ENCODE results near the gene DEPP1. TPM values are rescaled to one million over a fixed set of nuclear protein-coding genes. Genes with fewer than 3 reads are reported as not detected.
A peak's percentile ranks its signal among the peaks of the same experiment; 100 is the strongest.

DEPP1 gene
- total RNA-seq, 1 experiment from 2014 or later = 6.8 TPM

DNA sequence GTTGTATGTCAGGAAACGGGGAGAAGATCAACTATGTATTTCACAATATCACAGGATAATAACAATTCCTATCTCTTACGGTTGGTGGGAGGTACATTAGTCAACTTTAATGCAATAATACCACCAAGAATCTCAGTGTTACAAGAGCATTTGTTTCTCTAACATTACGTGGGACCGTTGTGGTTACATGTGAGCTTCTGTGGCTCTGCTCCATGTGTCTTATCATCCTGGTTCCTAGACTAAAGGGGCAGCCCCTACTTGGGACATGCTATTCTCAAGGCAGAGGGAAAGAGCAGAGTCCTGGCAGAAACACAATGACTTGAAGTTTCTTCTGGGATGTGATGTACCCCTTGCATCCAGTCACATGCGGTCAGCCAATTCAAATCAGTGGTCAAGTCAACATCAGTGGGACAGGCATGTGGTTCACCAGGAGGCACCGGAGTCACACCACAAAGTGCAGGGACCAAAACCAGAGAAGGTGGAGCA, 19.6 kb upstream of the DEPP1 start:
- H3K4me3 ChIP-seq = no peak overlapping the region
- no peaks in the 10 kb centered on the region for H3K9me3 ChIP-seq (replicated peaks)
- peaks cover 82% of the 10 kb centered on the region for H3K4me1 ChIP-seq (replicated peaks)
- H3K27me3 ChIP-seq (replicated peaks) = no peaks in the 10 kb centered on the region
- H3K36me3 ChIP-seq = peaks cover 15% of the 10 kb centered on the region
- DNase-seq (ENCODE audit: low read depth in 1 of 2, low spot score in 2 of 2) = no peak
- H3K27ac ChIP-seq = no peak overlapping the region

DNA sequence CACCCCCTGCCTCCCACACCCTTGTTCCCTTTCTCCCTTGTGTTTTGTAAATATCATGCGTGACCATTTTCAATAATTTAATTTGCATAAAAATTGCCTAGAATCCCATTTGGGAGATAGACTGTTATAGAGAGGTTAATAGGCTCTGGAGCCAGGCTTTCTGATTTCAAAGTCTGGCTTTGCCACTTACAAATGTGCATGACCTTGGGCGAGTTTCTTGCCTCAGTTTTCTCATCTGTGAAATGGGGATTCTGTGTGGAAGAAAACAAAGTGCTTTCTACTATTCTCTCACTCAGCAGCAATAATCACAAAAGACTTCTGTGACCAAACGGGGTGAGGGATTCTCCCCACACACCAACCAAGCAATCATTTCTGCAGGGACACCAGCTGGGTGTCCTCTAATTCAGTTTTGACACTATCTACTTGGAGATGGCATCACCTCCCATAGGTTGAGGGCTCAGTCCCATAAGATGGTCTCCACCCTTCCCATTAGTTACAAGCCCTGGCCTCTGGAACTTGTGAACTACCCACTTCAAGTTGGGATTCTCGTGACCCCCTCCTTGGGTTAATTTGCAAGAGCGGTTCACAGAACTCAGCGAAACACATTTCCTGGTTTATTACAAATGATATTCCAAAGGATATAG, 18.6 kb upstream of the DEPP1 start:
- no peak for DNase-seq (ENCODE audit: low read depth in 1 of 2, low spot score in 2 of 2)
- Histone ChIP-seq H3K4me3 (no peak overlapping the region), H3K9me3 (replicated peaks) (no peaks in the 10 kb centered on the region), H3K4me1 (replicated peaks) (peaks cover 83% of the 10 kb centered on the region), H3K27ac (peak overlapping the region; percentile 80), H3K27me3 (replicated peaks) (no peaks in the 10 kb centered on the region), H3K36me3 (peaks cover 21% of the 10 kb centered on the region)

DNA sequence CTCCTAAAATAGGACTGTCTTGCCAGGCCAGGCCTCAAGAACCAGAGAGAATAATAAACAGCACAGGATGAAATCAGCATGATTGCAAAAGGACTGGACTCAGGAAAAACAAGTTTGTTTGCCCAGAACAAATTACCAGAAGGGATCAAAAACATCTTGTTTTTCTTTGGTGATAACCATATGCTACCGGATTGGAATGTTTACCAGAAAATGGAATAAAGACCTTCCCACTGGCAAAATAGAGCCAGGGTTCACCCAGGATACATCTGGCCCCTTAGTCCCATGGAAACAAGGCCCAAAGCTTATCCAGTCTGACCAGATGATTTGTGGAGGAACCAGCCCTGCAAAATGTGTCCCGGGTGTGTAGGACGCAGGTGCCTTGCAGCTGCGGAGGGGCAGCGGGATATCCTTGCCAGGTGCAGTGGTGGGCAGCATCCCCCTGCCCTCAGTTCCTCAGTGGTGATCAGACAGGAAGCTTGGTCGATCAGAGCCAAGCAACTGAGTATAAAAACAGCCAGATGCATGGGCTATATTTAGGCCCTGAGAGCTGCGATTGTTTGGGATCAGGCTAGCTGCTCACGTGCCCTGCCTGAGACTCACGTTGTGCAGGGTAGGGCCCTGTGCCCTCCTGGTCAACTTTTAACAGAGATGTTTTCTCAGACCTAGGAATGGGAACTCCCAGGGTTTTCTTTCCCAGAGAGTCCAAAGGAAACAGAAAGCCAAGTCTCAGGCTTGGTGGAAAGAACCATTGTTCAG, 17.5 kb upstream of the DEPP1 start:
- peak; percentile 48 to 64 for DNase-seq (ENCODE audit: low read depth in 1 of 2, low spot score in 2 of 2)
- H3K4me3 ChIP-seq = no peak overlapping the region
- no peaks in the 10 kb centered on the region for H3K27me3 ChIP-seq (replicated peaks)
- peaks cover 87% of the 10 kb centered on the region for H3K4me1 ChIP-seq (replicated peaks)
- H3K9me3 ChIP-seq (replicated peaks) = no peaks in the 10 kb centered on the region
- H3K27ac ChIP-seq = peak overlapping the region; percentile 80
- peaks cover 26% of the 10 kb centered on the region for H3K36me3 ChIP-seq

DNA sequence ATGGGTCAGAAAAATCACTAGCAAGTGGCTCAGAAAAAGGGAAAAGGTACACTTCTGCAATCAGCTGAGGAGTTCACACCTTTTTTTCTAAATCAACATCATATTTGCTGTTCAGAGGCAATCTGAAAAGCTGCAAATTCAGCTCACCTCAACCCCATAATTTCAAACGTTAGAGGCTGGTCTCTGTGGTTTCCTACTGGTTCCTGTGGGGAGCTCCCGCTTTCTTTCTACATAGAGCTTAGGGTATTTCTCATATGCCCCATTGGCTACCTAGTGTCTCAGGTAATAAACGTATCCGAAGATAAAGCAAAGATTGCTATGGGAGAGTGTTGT, 16.9 kb upstream of the DEPP1 start:
- no peak overlapping the region for H3K4me3 ChIP-seq
- peaks cover 91% of the 10 kb centered on the region for H3K4me1 ChIP-seq (replicated peaks)
- no peaks in the 10 kb centered on the region for H3K9me3 ChIP-seq (replicated peaks)
- peak overlapping the region; percentile 80 for H3K27ac ChIP-seq
- DNase-seq (ENCODE audit: low read depth in 1 of 2, low spot score in 2 of 2) = no peak
- no peaks in the 10 kb centered on the region for H3K27me3 ChIP-seq (replicated peaks)
- H3K36me3 ChIP-seq = peaks cover 31% of the 10 kb centered on the region

DNA sequence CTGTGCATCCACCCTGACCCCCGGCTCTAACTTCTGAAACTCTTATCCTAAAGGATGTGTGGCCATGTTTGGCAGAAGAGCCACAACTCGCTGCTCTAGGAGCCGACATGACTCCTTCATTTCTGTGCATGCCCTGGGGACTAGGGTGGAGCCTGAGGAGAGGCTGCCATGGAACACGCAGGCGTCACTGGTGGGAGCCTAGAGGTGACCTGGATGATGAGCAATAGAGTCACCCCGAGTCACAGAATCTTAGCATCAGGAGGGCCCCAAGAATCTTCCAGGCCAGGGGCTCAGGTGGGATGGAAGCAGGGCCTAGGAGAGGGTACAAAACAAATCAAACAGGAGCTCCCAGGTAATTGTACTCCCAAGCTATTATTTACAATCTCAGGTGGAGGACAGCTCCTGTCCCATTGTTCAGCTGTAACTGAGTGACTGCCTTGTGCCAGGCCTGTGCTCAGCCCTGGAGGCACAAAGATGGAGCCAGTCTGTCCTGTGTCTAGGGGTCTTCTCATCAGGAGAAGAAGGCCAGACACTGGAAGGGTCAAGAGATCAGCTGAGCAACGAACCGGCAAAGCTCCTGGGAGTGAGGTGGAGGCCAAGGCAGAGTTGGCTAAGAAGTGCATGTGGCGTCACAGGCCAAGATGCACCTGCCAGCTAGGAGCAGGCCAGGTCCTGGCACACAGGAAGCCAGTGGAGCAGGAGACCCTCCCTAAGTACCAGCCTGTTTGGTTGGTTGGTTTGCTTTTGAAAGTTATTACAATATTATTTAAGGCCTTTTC, 16.3 kb upstream of the DEPP1 start:
- H3K27ac ChIP-seq = peak overlapping the region; percentile 80
- H3K9me3 ChIP-seq (replicated peaks) = no peaks in the 10 kb centered on the region
- peaks cover 91% of the 10 kb centered on the region for H3K4me1 ChIP-seq (replicated peaks)
- no peak for DNase-seq (ENCODE audit: low read depth in 1 of 2, low spot score in 2 of 2)
- no peaks in the 10 kb centered on the region for H3K27me3 ChIP-seq (replicated peaks)
- H3K36me3 ChIP-seq = peaks cover 31% of the 10 kb centered on the region
- H3K4me3 ChIP-seq = no peak overlapping the region

DNA sequence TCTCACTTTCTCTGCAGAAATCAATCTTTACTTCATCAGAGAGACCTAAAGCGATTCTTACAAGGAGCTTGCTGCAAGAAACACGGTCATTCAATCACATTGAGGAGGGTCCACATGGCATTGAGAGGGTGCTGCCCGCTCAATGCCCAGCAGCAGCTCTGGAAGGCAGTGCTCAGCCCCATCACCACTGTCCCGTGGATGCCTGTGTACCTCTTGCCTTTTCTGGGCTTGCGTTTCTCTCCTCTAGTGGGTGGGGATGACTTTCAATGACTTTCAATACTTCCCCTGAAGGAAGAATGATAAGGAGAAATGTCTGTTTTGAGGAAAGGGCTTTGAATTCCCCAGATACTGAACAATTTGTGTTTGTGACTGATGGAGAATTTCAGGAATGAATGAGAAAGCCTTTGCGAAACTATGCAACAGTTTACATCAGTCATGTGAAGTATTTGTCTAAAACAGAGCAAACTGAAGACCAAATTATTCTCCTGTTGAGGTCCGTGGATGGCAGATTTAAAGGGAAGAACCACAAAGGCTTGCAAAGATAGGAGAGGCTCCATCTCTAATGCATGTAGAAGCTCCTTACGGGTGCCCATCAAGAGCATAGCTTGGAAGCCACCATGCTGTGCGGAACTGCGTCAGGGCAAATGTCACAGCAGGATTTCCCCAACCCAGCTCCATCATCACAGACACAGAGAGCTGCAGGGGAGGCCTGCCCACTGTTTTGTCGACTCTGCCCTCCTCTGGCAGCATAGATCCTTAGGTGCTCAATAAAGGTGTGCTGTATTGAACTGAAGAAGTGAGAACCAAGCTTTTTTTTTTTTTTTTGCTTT, 15.5 kb upstream of the DEPP1 start:
- Histone ChIP-seq H3K36me3 (peaks cover 36% of the 10 kb centered on the region), H3K27me3 (replicated peaks) (no peaks in the 10 kb centered on the region), H3K4me3 (no peak overlapping the region), H3K27ac (peak overlapping the region; percentile 80), H3K4me1 (replicated peaks) (peaks cover 83% of the 10 kb centered on the region), H3K9me3 (replicated peaks) (no peaks in the 10 kb centered on the region)
- DNase-seq (ENCODE audit: low read depth in 1 of 2, low spot score in 2 of 2) = peak in 1 of 2 experiments; percentile 69

DNA sequence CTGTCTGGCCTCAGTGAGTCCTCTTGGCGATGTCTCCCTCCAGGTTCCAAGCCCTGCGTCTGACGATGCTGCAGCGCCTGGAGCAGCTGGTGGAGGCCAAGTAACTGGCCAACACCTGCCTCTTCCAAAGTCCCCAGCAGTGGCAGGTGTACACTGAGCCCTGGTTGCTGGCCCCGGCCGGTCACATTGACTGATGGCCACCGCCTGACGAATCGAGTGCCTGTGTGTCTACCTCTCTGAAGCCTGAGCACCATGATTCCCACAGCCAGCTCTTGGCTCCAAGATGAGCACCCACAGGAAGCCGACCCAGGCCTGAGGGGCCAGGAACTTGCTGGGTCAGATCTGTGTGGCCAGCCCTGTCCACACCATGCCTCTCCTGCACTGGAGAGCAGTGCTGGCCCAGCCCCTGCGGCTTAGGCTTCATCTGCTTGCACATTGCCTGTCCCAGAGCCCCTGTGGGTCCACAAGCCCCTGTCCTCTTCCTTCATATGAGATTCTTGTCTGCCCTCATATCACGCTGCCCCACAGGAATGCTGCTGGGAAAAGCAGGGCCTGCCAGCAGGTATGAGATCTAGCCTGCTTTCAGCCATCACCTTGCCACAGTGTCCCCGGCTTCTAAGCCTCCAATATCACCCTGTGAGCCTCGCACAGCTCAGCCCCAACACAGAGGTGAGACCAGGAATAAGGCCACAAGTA, 14.8 kb upstream of the DEPP1 start:
- peaks cover 75% of the 10 kb centered on the region for H3K4me1 ChIP-seq (replicated peaks)
- peaks cover 42% of the 10 kb centered on the region for H3K36me3 ChIP-seq
- H3K27me3 ChIP-seq (replicated peaks) = no peaks in the 10 kb centered on the region
- no peaks in the 10 kb centered on the region for H3K9me3 ChIP-seq (replicated peaks)
- H3K27ac ChIP-seq = peak overlapping the region; percentile 80
- no peak for DNase-seq (ENCODE audit: low read depth in 1 of 2, low spot score in 2 of 2)
- no peak overlapping the region for H3K4me3 ChIP-seq

DNA sequence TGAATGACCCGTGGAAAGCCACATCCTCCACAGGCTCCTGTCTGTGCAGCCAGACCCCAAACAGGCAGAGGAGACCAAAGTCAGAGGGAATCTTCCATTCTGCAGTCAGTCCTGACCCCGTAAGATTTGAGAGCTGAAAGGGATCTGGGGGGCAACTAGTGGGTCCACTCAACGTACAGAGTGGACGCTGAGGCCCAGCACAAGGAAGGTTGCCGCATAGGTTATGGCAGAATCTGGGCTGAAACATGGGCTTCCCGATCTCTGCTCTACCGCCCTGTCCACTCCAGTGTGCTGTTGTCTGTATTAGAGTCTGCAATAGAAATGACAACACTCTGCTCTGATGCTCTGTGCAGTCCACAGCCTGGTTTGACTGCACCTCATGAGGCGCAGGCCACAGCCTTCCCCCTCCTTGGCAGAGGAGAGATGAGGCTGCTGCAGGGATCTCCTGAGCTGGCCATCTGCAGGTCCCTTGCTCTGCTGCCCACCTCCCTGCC, 14.2 kb upstream of the DEPP1 start:
- no peak for DNase-seq (ENCODE audit: low read depth in 1 of 2, low spot score in 2 of 2)
- H3K4me1 ChIP-seq (replicated peaks) = peaks cover 74% of the 10 kb centered on the region
- peaks cover 42% of the 10 kb centered on the region for H3K36me3 ChIP-seq
- no peak overlapping the region for H3K27ac ChIP-seq
- no peaks in the 10 kb centered on the region for H3K27me3 ChIP-seq (replicated peaks)
- no peaks in the 10 kb centered on the region for H3K9me3 ChIP-seq (replicated peaks)
- H3K4me3 ChIP-seq = no peak overlapping the region

DNA sequence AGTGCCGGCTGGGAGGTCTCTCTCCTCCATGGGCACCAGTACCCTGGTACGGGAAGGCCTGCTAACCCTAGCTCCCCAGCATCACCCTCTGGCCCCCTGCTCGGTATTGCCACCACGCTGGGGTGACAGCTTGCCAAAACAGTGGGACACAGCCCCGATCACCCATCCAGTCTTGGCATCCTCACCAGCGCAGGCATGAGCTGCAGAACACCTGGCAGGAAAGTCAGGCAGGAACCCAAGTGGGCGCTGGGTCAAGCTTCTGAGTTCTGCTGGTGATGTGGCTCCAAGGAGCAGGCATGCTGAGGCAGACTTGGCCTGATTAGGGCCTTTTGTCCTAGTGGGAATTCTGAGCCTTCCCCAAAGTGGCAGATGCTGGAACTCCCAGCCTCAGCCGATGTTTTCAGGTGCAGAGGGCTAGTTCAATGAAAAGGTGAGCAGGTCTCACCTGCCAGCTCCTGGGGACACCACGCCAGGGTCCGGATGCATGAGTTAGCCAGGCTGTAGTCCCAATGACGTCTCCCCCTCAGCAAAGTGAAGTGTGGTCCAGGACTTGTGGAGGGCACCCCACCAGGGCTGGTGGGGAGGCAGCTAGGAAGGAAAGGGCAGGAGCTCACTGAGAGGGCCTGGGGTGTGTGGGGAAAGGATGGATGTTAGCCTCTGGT, 13.6 kb upstream of the DEPP1 start:
- Histone ChIP-seq H3K27me3 (replicated peaks) (no peaks in the 10 kb centered on the region), H3K27ac (no peak overlapping the region), H3K4me1 (replicated peaks) (peaks cover 74% of the 10 kb centered on the region), H3K36me3 (peaks cover 42% of the 10 kb centered on the region), H3K4me3 (no peak overlapping the region), H3K9me3 (replicated peaks) (no peaks in the 10 kb centered on the region)
- no peak for DNase-seq (ENCODE audit: low read depth in 1 of 2, low spot score in 2 of 2)

DNA sequence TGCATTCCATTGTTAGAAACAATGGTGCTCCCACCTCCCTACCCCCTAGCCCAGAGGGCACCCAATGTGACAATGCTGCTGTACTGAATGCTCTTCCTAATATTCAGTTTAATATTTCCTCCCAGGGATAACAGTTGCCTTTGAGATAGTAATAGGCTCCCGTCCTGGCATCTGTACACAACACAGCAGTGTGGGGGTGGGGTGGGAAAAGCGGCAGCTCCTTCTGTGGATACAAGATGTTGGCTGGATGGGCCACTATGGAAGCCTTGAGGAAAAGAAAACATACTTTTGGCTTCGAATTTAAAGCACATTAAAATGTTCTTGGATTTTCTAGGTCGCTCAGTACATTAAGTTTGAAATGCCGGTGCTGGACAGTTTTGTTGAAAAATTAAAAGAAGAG, 13.0 kb upstream of the DEPP1 start:
- H3K4me3 ChIP-seq = no peak overlapping the region
- no peak overlapping the region for H3K27ac ChIP-seq
- H3K9me3 ChIP-seq (replicated peaks) = no peaks in the 10 kb centered on the region
- no peak for DNase-seq (ENCODE audit: low read depth in 1 of 2, low spot score in 2 of 2)
- H3K36me3 ChIP-seq = peaks cover 42% of the 10 kb centered on the region
- peaks cover 74% of the 10 kb centered on the region for H3K4me1 ChIP-seq (replicated peaks)
- no peaks in the 10 kb centered on the region for H3K27me3 ChIP-seq (replicated peaks)

DNA sequence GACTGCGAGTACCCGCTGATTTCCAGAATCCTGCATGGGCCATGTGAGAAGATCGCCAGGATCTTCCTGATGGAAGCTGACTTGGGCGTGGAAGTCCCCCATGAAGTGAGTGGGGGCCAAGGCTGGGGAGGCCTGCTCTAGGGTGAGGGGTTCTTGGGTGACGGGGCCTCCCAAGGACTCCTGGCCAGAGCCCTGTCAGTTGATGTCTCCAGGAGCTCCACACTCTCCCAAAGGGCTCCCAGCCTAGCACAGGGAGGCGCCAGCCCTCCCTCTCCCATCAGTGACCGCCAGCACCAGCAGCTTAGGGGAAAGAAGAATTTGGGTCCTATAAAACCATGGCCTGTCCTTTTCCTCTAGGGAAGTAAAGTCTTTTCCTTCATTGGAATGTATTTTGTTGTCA, 12.4 kb upstream of the DEPP1 start:
- DNase-seq (ENCODE audit: low read depth in 1 of 2, low spot score in 2 of 2) = no peak
- Histone ChIP-seq H3K4me1 (replicated peaks) (peaks cover 74% of the 10 kb centered on the region), H3K27me3 (replicated peaks) (no peaks in the 10 kb centered on the region), H3K27ac (no peak overlapping the region), H3K9me3 (replicated peaks) (no peaks in the 10 kb centered on the region), H3K4me3 (no peak overlapping the region), H3K36me3 (peaks cover 46% of the 10 kb centered on the region)

DNA sequence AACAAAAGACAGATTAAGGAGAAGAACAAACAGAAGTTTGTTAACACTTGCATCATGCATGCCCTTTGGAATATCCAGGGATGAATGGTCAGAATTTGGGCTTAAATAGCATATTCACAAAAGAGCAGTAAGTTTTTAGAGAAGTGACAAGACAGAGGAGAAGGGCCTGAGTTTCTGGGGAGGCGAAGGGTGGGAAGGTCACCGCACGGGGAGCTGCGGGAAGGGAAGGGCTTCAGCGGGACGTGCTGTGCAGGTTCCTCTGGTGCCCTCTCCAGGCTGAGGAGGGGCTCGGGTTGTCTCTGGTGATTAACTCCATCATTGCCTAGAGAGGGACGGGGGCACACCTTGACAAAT, 11.7 kb upstream of the DEPP1 start:
- Histone ChIP-seq H3K9me3 (replicated peaks) (no peaks in the 10 kb centered on the region), H3K27me3 (replicated peaks) (no peaks in the 10 kb centered on the region), H3K27ac (no peak overlapping the region), H3K4me1 (replicated peaks) (peaks cover 74% of the 10 kb centered on the region), H3K4me3 (no peak overlapping the region), H3K36me3 (peaks cover 50% of the 10 kb centered on the region)
- DNase-seq (ENCODE audit: low read depth in 1 of 2, low spot score in 2 of 2) = peak in 1 of 2 experiments; percentile 48
